TTC549 (cell line): ENCODE data around the gene ZBTB20.
A peak's percentile ranks its signal among the peaks of the same experiment; 100 is the strongest.

ENCODE experiments used
- FAIRE-seq: peaks from 2 replicates; lab custom pipeline; 2012; peaks lifted over from hg19 to GRCh38; lab: Jason Lieb, UNC

ZBTB20 gene

GRCh38 chr3:114404590-114404989 lies 742.5 kb downstream of the ZBTB20 start:
- no peak for FAIRE-seq

GRCh38 chr3:114402838-114403237 lies 744.2 kb downstream of the ZBTB20 start:
- FAIRE-seq = no peak

GRCh38 chr3:114401346-114401745 lies 745.7 kb downstream of the ZBTB20 start:
- FAIRE-seq = no peak

GRCh38 chr3:114400371-114400770 lies 746.7 kb downstream of the ZBTB20 start:
- FAIRE-seq = no peak

GRCh38 chr3:114394551-114394950 lies 752.5 kb downstream of the ZBTB20 start:
- no peak for FAIRE-seq

- FAIRE-seq = no peak
These were observed 753.6 kb downstream of the ZBTB20 start for GRCh38 chr3:114393367-114394072.

GRCh38 chr3:114392831-114393230 lies 754.3 kb downstream of the ZBTB20 start:
- FAIRE-seq = no peak

- no peak for FAIRE-seq
These were observed 757.9 kb downstream of the ZBTB20 start for GRCh38 chr3:114389156-114389555.

- FAIRE-seq = no peak
These were observed 762.6 kb downstream of the ZBTB20 start for GRCh38 chr3:114384558-114384903.

- FAIRE-seq = peak; percentile 38
These were observed 763.1 kb downstream of the ZBTB20 start for GRCh38 chr3:114383875-114384557.

- no peak for FAIRE-seq
These were observed 766.8 kb downstream of the ZBTB20 start for GRCh38 chr3:114380233-114380651.

- no peak for FAIRE-seq
These were observed 767.8 kb downstream of the ZBTB20 start for GRCh38 chr3:114379266-114379665.

- FAIRE-seq = no peak
These were observed 768.3 kb downstream of the ZBTB20 start for GRCh38 chr3:114378760-114379159.

GRCh38 chr3:114377426-114377825 lies 769.7 kb downstream of the ZBTB20 start:
- no peak for FAIRE-seq

GRCh38 chr3:114376516-114377185 lies 770.4 kb downstream of the ZBTB20 start:
- no peak for FAIRE-seq

- no peak for FAIRE-seq
These were observed 771.3 kb downstream of the ZBTB20 start for GRCh38 chr3:114375608-114376421.

GRCh38 chr3:114374433-114374990 lies 772.6 kb downstream of the ZBTB20 start:
- FAIRE-seq = no peak

GRCh38 chr3:114370537-114371174 lies 776.4 kb downstream of the ZBTB20 start:
- no peak for FAIRE-seq

- no peak for FAIRE-seq
These were observed 781.2 kb downstream of the ZBTB20 start for GRCh38 chr3:114365909-114366308.

- no peak for FAIRE-seq
These were observed 782.1 kb downstream of the ZBTB20 start for GRCh38 chr3:114364806-114365654.
